ENCODE data around the gene DRC7.

DNA sequence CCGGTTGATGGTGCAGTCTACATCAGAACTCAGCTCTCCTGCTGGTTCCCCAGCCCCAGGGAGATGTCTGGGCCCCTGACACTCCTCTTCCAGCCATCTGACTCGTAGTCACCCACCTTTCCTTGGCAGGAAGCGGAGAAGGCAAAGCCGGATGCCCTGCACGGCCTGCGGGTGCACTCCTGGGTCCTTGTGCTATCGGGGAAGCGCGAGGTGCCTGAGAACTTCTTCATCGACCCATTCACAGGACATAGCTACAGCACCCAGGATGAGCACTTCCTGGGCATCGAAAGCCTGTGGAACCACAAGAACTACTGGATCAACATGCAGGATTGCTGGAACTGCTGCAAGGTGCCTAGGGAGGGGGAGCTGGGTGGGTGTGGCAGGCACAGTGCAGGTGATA is 12.7 kb downstream of the DRC7 start:
- TF ChIP-seq, protein P1, sequence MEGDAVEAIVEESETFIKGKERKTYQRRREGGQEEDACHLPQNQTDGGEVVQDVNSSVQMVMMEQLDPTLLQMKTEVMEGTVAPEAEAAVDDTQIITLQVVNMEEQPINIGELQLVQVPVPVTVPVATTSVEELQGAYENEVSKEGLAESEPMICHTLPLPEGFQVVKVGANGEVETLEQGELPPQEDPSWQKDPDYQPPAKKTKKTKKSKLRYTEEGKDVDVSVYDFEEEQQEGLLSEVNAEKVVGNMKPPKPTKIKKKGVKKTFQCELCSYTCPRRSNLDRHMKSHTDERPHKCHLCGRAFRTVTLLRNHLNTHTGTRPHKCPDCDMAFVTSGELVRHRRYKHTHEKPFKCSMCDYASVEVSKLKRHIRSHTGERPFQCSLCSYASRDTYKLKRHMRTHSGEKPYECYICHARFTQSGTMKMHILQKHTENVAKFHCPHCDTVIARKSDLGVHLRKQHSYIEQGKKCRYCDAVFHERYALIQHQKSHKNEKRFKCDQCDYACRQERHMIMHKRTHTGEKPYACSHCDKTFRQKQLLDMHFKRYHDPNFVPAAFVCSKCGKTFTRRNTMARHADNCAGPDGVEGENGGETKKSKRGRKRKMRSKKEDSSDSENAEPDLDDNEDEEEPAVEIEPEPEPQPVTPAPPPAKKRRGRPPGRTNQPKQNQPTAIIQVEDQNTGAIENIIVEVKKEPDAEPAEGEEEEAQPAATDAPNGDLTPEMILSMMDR (conservative IDR thresholded peaks at IDR 0.05; ENCODE audit: low read depth, low read length), result no peak
- TF ChIP-seq EZH2 (IDR thresholded peaks at IDR 0.05; ENCODE audit: low read length, unreplicated experiment), result no peak

All from PC-3 (cell line).